HG03558 (cell line): Measurements from ENCODE around the gene MESD.

Experiments
- ATAC-seq: cut with Tn5 transposase; IDR thresholded peaks from one replicate; pipeline ENCODE4 v1.9.1; 2021; ENCODE audit warnings: moderate number of reproducible peaks; ENCODE audit not compliant: unreplicated experiment; ENCODE audit errors: extremely low read depth

Gene MESD

DNA sequence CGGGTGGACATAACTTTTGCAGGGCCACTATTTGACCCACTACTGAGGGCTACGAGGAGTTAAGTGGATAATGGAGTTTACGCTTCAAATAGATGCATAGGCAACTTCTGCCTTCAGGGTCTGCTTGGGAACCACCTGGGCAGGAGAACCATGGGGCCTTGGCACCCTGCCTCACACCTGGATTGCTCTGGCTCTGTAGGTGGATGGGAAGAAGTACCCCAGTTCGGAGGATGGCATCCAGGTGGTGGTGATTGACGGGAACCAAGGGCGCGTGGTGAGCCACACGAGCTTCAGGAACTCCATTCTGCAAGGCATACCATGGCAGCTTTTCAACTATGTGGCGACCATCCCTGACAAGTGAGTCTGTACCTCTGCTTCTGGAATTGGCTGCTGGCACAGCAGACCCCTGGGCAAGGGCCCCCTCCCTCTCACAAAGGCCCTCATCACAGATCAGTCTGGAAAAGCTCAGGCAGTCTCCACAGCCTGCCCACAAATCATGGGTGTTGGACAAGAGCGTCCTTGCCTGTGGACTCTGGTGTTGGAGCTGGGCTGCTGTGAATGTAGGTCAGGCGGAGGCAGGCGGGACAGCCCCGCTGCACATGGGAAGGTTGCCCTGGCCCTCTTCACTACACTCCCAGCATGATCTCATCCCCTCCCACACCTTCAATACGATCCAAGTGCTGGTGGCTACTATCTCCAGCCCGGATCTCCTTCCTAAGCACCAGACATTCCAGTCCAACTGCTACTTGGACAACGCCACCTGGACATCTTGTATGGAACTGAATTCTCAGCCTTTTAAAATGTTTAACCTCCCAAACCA, 46.7 kb downstream of the MESD start:
- no peak for ATAC-seq

DNA sequence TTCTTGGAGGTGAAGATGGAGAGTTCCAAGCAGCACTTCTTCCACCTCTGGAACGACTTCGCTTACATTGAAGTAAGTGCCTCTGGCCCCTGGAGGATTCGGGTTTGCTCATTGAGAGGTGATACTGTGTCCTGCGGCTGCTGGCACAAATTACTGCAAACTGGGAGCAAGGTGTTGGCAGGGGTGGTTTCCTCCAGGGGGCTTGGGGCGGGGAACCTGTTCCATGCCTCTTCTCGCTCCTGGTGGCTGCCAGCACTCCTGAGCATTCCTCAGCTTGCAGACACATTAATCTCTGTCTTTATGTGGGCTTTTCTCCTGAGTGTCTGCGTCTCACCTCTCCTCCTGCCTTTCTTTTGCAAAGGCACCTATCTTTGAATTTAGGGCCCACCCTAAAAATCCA, 47.4 kb downstream of the MESD start:
- no peak for ATAC-seq

DNA sequence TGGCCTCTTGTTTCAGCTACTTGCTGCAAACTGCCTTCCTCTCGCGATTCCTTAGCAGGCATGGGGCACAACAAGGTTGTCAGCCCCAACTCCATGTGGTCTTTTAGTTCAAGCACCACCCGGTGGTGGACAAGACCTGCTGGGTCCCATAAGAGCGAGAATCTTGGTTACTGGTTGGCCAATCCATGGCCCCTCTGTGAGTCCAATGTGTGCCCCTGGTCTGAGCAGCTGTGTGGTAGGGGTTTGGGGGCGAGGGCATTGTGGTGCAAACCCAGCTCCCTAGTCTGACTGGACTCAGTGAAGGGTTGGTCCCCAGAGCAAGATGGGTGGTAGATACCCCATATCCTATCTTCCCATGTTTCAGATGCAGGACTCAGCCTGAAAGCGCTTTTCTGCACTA, 48.8 kb downstream of the MESD start:
- no peak for ATAC-seq

DNA sequence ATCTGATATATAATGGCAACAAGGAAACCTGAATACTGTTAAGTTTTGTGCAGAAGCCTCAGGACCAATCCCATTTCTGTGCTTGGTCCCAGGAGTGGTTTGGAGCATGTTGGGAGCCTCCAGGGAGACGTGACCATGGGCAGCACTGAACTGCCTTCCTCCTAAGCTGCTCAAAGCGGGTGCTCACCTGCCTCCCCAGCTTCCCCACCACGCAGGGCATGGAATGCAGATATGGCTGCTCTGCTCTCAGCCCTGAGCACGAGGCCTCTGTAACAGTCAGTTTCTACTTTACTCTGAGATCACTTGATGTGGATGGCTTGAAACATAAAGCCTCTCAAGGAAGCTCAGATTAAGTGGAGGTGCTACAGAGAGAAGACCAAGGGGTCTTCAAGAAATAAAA, 49.3 kb downstream of the MESD start:
- ATAC-seq, result no peak

DNA sequence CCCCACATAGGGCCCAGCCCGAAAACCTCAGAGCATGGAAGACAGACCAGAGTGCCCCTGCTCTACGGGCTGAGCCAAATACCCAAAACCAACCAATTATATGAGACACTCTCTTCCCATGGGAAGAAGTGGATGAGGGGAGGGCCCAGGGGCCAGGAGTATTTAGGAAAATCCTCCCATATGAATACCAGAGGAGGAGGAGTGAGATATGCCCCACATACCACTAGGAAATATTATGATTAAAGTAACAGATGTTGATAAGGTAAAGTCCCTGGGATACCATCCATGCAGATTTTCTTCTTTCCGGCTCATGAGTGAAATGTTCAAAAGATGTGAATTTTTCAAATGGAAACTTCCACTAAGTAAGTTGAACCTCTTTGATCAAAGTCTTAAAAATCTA, 50.4 kb downstream of the MESD start:
- ATAC-seq, result no peak

DNA sequence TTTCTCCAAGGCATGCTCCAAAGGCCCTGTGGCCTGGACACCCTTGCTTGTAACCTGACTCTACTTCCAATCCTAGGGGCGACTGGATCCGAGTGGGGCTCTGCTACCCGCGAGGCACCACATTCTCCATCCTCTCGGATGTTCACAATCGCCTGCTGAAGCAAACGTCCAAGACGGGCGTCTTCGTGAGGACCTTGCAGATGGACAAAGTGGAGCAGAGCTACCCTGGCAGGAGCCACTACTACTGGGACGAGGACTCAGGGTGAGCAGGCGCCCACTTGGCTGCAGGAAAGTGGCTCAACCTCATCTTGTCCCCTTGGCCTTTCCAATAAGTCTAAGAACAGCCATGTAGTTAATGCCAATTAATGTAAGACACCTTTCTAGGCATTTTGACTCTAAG, 51.9 kb downstream of the MESD start:
- no peak for ATAC-seq

DNA sequence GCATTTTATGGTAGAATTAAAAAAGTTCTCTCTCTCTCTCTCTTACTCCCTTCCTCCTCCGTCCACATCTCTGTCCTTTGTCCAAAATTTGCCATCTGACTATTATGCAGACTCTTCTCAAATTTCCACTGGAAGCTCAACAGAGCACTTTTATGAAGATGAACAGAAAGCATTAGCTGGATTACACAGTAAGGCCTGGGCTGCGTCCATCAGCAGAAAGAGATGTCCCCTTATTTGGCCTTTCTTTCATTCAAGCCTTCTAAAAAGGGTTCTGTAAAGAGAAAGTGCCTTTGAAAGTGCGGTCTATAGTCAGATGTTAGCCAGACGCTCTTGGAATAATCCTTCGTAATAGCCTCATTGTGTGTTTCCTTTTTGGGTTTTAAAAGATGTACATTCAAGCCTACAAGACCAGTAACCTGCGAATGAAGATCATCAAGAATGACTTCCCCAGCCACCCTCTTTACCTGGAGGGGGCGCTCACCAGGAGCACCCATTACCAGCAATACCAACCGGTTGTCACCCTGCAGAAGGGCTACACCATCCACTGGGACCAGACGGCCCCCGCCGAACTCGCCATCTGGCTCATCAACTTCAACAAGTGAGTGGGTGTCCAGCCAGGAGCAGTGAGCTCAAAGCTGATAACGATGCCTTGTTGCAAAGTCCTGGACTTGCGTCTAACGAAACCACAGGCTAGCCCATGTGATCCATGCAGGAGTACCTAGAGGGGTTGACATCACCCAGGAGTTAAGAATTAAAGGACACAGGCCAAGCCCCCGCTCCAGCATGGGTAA, 53.1 kb downstream of the MESD start:
- no peak for ATAC-seq

DNA sequence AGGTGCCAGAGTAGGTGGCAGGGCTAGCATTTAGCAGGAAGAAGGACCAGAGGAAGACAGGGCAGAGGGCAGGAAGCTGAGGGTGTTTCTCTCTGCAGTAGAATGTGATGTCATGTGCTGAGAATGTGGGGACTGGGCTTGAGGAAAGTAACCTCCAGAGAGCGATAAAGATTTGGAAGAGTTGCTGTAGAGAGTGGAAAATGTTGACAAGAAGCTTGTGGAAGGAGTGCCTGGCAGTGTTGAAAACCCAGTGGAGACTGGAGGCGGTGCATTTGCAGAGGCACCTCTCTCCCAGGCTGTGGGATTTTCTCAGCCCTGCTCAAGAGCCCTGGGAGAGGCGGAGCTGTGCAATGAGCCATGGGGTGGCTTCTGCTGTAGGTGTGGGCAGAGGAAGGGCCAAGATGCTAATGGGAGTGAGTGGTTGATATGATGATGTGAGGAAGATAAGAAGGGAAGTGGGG, 54.8 kb downstream of the MESD start:
- no peak for ATAC-seq

DNA sequence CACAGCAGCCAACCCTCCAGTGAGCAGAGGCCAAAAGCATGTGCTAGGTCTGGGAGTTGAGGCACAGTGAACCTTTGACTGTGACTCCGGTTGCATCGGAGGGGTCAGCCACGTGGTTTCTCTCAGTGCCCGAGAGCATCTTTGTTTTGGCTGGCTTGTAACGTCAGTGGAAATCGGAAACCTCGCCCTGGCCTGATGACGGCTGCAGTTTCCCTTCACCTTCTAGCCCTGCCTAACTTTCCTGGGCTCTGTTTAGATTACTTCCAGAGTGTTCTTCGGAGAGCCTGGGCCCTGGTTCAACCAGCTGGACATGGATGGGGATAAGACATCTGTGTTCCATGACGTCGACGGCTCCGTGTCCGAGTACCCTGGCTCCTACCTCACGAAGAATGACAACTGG, 56.6 kb downstream of the MESD start:
- no peak for ATAC-seq

DNA sequence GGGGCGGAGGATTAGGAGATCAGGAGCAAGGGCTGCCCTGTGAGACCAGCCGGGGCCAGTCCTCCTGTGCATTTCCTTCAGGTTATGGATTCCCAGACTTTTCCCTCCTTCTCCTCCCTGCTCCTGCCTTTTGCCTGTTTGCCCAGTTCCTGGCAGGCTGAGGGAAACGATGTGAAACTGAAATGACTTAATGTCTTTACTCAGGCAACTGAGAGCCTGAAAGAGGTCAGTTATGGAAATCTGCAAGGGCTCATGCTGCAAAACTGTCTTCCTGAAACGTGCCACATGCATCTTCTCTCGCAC, 57.2 kb downstream of the MESD start:
- no peak for ATAC-seq

DNA sequence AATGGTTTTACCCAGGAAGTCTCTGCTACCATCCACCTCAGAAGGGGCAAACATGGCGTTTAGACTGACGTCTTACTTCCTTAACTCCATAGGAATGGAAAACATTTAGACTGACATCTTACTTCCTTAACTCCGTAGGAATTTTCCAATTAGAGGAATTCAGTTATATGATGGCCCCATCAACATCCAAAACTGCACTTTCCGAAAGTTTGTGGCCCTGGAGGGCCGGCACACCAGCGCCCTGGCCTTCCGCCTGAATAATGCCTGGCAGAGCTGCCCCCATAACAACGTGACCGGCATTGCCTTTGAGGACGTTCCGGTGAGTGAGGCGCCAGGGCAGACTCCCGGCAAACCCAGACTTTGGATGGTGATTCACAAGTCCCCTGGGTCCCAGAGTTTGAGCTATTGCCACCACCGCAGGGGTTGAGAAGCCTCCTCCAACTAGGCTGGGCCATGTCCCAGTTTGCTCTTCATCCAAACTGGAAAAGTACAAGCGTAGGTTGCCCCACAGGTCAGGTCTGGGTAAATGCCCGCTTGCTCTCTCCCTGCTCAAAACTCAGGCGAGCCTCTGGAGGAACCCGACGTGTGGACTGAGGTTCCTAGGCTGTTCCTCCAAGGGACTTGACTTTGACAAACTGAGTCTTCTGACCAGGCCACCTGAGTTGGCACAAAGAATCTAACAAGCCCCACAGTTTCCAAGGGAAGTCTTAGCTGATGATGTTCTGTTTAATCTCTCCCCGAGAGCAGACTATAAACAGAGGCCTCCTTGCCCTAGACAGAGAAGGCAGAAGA, 57.7 kb downstream of the MESD start:
- ATAC-seq, result no peak

DNA sequence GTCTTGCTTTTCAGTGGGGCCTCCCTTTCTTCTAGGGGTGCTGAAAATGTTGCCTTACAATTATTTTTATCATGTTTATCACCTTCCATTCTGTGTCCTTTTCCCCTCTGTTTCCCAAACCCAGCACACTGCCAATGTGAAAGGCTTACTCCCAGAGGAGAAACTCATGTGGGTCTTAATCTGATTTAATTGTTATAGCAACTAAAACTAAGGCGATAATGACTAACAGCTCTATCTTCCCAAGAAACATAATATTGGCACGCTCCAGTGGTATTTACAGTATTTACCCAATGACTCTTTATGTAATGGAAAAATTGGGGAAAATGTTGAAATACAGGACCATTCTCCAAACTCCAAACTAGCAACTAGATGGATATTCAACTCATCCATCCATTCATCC, 58.4 kb downstream of the MESD start:
- ATAC-seq, result no peak

DNA sequence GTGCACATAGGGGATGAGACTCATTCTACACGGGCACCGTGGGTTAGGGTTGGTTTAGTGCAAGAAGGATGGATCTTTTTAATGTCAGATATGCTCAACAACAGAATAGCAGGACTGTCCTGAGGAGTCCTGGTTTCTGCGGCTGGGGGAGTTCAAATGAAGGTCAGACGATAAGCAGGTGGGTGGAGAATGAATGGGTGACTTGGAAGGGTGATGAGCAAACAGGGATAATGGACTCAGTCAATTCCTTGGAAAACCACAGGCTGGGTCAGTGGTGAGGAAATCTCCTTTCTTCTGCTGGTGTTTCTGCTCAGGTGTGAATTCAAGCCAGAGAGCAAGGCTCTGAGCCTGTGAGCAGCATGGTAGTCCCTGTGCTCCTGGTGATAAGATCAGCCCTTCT, 59.9 kb downstream of the MESD start:
- ATAC-seq, result no peak

DNA sequence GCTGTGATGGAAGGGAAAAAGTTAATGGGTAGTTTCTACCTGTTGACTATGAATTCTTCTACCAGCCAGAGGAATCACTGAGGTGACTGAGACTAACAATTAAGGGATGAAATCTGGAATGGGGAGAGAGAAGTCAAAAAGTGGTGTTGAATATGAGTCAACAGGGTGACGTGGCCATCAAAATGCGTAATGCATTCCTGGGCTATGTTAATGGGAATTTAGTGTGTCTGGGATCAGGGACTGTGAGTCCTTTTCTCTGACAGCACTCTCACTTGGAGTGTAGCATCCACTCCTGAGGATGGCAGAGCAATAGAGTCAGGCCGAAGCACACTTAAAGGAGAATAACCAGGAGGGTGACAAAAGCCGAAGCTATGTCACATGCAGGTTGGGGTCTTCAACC, 60.4 kb downstream of the MESD start:
- no peak for ATAC-seq

DNA sequence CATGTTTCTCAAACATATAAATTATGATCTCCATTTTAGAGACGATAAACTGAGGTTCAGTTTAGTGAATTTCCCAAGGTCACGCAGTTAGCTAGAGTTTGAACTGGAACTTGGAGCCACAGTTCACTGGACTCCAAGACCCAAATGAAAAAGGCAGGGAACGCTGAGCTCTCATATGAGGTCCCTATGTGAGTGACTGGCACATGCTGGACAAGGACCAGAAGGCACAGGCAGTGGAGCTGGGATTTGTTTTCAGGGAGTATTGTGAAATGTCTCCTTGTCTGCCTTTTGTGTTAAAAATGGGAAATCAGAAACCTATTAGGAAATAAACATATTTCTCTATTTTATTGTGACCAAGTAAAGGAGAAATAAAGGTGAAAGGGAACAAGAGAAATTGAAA, 63.5 kb downstream of the MESD start:
- ATAC-seq, result no peak

DNA sequence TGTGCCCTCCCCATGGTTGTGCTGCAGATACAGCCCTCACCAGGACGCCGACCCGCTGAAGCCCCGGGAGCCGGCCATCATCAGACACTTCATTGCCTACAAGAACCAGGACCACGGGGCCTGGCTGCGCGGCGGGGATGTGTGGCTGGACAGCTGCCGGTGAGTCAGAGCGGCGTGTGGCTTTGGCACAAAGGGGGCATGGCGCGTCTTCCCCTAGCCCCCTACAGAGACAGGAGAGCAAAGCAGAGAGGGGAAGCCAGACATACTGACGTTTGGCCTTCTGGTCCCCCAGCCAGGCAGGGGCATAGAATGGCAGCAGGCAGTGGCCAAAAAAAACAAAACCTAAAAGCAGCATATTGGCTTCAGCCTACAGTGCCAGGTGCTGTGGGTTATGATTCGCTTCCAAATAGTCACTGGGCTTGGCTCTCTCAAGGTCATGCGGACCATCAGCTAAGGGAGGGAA, 64.0 kb downstream of the MESD start:
- no peak for ATAC-seq

DNA sequence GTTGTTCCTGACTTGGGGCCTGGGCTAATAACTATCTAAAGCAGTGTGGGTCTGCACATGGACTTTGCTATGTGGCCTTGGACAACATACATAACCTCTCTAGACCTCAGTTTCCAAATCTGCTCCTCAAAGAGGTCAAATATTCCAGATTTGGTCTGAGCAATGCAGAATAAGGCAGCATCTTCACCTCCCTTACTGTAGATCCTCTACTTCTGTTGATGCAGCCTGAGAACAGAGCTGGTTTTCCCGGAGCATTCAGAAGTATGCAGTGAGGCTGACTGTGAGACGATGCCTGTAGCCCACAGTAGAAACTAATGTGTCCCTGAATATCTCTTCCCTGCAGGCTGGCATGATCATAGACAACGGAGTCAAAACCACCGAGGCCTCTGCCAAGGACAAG, 65.3 kb downstream of the MESD start:
- no peak for ATAC-seq

DNA sequence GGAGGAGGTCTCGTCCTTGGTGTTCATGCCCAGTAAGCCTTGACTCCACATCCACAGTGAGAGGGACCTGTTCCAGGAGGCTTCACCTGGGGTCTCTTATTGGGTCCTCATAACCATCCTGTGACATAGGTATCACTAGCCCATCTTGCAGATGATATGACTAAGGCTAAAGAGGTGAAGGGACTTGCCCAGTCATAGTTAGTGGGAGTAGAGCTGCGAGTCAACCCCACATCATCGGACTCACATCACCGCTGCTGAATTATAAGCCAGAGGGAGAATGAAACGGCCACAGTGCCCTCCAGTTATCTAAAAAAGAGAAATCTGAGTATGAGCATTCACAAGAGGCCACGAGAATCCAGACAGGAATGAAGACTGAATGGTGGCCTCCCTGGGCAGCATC, 66.0 kb downstream of the MESD start:
- no peak for ATAC-seq

DNA sequence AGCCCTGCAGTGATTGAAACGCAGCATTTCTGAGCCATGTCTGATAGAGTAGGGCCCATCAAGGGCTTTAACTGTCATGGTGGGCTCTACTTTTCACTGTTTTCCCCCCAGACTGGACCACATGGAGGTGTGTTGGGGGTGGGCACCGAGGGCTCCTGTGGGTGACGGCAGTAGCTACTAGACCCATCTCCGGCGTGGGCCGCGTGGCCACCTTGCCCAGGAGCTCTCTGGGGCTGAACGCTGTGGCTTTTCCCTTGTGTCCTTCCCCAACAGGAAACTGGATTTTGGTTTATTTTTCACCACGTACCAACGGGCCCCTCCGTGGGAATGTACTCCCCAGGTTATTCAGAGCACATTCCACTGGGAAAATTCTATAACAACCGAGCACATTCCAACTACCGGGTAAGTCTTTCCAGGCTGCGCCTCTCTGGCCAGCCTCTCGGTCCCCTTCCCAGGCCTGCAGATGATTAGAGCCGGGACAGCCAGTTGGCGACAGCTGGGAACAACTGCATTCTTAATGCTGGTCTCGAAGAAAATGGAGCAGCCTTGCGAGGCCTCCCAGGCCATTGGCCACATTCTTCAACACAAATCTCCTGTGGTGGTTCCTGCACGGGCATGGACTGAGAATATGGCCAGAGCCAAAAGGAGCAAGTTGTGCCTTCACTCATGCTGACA, 67.7 kb downstream of the MESD start:
- ATAC-seq, result no peak

DNA sequence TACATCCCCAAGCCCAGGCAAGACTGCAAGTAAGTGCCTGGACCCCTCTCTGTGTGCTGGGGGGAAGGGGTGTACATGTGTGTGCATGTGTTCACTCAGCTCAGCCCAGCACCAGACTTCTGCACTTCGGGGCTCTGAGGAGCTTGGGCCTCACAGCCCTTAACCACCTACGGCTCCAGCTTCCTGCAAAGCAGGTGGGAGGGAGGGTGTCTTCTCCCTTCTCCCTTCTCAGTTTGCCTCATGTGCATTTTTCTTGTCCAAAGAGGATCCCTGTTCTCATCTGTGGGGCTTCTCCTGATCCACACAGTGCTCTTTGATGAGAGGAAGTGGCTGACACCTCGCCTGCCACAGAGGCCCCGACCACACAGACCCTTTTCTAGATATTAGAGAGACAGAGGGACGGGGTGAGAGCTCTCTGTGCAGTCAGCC, 69.3 kb downstream of the MESD start:
- no peak for ATAC-seq
